OCI-LY7 (cell line): ENCODE data around the gene SNAP29. TPM values are rescaled to one million over a fixed set of nuclear protein-coding genes. Genes with fewer than 3 reads are reported as not detected.

Experiments
- BruUV-seq: library from RNA; stranded (reverse); fragments of 400-500 nt; replicated peaks from 2 replicates; lab custom pipeline; 2021; lab: Mats Ljungman, UMichigan
- CTCF ChIA-PET: fragments of 300-600 bp; sonication (Branson Sonifier 250); formaldehyde crosslinking; loops from one replicate; lab custom pipeline; 2022; ENCODE audit warnings: antibody characterized with exemption; ENCODE audit not compliant: unreplicated experiment; lab: Charles Lee
- POLR2A ChIA-PET: fragments of 300-600 bp; sonication (Branson Sonifier 250); formaldehyde crosslinking; loops from one replicate; lab custom pipeline; 2022; ENCODE audit warnings: antibody characterized with exemption; lab: Charles Lee
- DNase-seq: peaks from one replicate; pipeline ENCODE4 v3.0.0-alpha.2; 2015; ENCODE audit warnings: low spot score
- H2AFZ ChIP-seq: fragments of 200-600 bp; sonication (generic), shearing (Covaris generic); 2 replicates; pipeline ENCODE4 v1.6.1; 2014; ENCODE audit warnings: mild to moderate bottlenecking, antibody characterized with exemption, low read length, moderate library complexity
- H3K27ac ChIP-seq: fragments of 200-600 bp; sonication (generic); 2 replicates; pipeline ENCODE4 v1.5.1; 2014; ENCODE audit warnings: mixed run types, low read depth, mild to moderate bottlenecking, moderate library complexity, low read length, inconsistent platforms; ENCODE audit not compliant: poor library complexity, severe bottlenecking
- H3K36me3 ChIP-seq: fragments of 200-600 bp; sonication (generic); 2 replicates; pipeline ENCODE4 v1.6.1; 2014; ENCODE audit warnings: mild to moderate bottlenecking, antibody characterized with exemption, low read length, moderate library complexity, mixed read lengths; ENCODE audit not compliant: insufficient read depth
- H3K4me1 ChIP-seq: fragments of 200-600 bp; sonication (generic); 2 replicates; pipeline ENCODE4 v1.5.1; 2014; ENCODE audit warnings: mild to moderate bottlenecking, low read length; ENCODE audit not compliant: insufficient read depth, poor library complexity, severe bottlenecking
- H3K4me2 ChIP-seq: fragments of 200-600 bp; sonication (generic); 2 replicates; pipeline ENCODE4 v1.6.1; 2014; ENCODE audit warnings: mild to moderate bottlenecking, low read length
- H3K4me3 ChIP-seq: fragments of 200-600 bp; sonication (generic); 2 replicates; pipeline ENCODE4 v1.5.1; 2014; ENCODE audit warnings: mild to moderate bottlenecking, low read depth, low read length; ENCODE audit not compliant: poor library complexity, severe bottlenecking
- H3K79me2 ChIP-seq: fragments of 200-600 bp; sonication (generic); 2 replicates; pipeline ENCODE4 v1.6.1; 2016; ENCODE audit warnings: low read depth, mild to moderate bottlenecking, low read length, moderate library complexity, mixed read lengths; ENCODE audit not compliant: insufficient read depth
- H3K9me2 ChIP-seq: fragments of 200-600 bp; sonication (generic); 2 replicates; pipeline ENCODE4 v1.6.1; 2016; ENCODE audit warnings: mild to moderate bottlenecking, low read length, mixed read lengths; ENCODE audit not compliant: insufficient read depth
- H3K9me3 ChIP-seq: fragments of 200-600 bp; sonication (generic); 2 replicates; pipeline ENCODE4 v1.6.1; 2014; ENCODE audit warnings: mild to moderate bottlenecking, mixed run types, low read length, mixed read lengths
- H4K20me1 ChIP-seq: fragments of 200-600 bp; sonication (generic); 2 replicates; pipeline ENCODE4 v1.6.1; 2014; ENCODE audit warnings: mild to moderate bottlenecking, antibody characterized with exemption, low read length, moderate library complexity, mixed read lengths; ENCODE audit not compliant: insufficient read depth
- EZH2phosphoT487 ChIP-seq: fragments of 200-600 bp; sonication (generic); IDR thresholded peaks from 2 replicates; pipeline ENCODE4 v1.6.1; 2018; ENCODE audit warnings: low read depth, borderline replicate concordance, mild to moderate bottlenecking, mixed run types, antibody characterized with exemption, low read length, moderate library complexity, mixed read lengths
- intact Hi-C: fragments of 100-400 bp; cut with micrococcal nuclease; formaldehyde crosslinking; loops from one replicate; pipeline ENCODE4 v1.10.0; 2022; ENCODE audit not compliant: unreplicated experiment
- total RNA-seq, 2 experiments: library from RNA; depleted of rRNA in 1 of 2; stranded (reverse); fragments of >200 nt in 1 of 2; shearing (Covaris generic) in 1 of 2; gene quantifications; 2 replicates each; pipeline ENCODE4 v1.2.3, GENCODE V29; 2014 to 2022
- TF ChIP-seq, protein P1 (sequence below): fragments of 200-600 bp; sonication (generic); conservative IDR thresholded peaks from 2 replicates; pipeline ENCODE4 v1.5.1; 2014; ENCODE audit warnings: mild to moderate bottlenecking, antibody characterized with exemption, low read length, moderate library complexity, mixed read lengths

The SNAP29 gene
- total RNA-seq, 2 experiments from 2014 or later, result 12.7 to 26.9 TPM

DNA sequence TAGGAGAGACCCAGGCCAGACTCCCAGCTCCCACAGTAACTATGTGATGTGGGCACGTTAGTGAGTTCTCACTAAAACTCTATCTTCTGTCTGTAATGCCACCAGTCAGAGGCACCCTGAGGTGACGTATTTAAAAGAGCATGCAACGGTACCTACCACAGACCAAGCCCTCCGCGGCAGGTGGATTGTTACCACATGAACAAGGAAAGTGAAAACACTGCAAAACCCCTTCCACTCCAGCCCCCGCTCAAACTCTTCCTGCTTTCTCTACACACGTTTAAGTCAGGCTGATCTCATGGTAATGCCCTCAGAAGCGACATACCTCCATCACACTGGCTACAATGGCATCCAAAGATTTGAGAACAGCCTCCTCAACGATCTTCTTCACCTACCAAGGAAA is 48.2 kb upstream of the SNAP29 start:
- Histone ChIP-seq H3K9me3 (no peaks in the 10 kb centered on the region), H3K79me2 (no peaks in the 10 kb centered on the region), H3K4me2 (no peak overlapping the region), H3K27ac (no peak overlapping the region), H3K4me3 (no peak overlapping the region), H2AFZ (no peak overlapping the region), H3K9me2 (no peaks in the 10 kb centered on the region), H3K4me1 (peaks cover 4% of the 10 kb centered on the region), H4K20me1 (no peaks in the 10 kb centered on the region), H3K36me3 (peaks cover 76% of the 10 kb centered on the region)
- intact Hi-C loops, result no loop called here
- ChIA-PET CTCF (interaction anchor here (0.5 kb wide), 1 partner anchor 298 kb away, joined by 3 read pairs; no protein-coding TSS in a partner anchor), POLR2A (no interaction called here)
- no TSS peak for BruUV-seq
- TF ChIP-seq, protein P1, sequence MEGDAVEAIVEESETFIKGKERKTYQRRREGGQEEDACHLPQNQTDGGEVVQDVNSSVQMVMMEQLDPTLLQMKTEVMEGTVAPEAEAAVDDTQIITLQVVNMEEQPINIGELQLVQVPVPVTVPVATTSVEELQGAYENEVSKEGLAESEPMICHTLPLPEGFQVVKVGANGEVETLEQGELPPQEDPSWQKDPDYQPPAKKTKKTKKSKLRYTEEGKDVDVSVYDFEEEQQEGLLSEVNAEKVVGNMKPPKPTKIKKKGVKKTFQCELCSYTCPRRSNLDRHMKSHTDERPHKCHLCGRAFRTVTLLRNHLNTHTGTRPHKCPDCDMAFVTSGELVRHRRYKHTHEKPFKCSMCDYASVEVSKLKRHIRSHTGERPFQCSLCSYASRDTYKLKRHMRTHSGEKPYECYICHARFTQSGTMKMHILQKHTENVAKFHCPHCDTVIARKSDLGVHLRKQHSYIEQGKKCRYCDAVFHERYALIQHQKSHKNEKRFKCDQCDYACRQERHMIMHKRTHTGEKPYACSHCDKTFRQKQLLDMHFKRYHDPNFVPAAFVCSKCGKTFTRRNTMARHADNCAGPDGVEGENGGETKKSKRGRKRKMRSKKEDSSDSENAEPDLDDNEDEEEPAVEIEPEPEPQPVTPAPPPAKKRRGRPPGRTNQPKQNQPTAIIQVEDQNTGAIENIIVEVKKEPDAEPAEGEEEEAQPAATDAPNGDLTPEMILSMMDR, result no peak
- no peak for DNase-seq

DNA sequence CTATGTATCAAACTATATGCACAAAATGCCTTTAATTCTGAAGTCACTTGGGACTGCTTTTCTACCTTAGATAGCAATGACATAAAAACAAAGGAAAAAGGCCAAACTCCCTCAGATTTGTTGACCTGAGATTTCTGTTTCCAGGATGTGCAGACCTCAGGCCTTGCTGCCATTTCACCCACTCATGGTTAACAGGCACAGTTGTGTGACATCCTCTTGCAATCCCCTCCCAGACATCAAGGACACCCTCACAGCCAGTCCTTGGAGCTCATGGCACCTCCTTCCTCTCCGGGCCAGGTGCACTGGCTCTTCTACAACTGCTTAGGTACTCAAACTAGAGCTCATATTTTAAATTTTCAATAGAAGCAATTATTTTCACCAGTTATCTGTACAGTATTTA is 47.6 kb upstream of the SNAP29 start:
- H3K4me2 ChIP-seq, result no peak overlapping the region
- intact Hi-C loops, result no loop called here
- no TSS peak for BruUV-seq
- H3K9me2 ChIP-seq, result no peaks in the 10 kb centered on the region
- no peak overlapping the region for H3K4me3 ChIP-seq
- TF ChIP-seq, protein P1, result no peak
- TF ChIP-seq EZH2phosphoT487, result no peak
- ChIA-PET POLR2A (no interaction called here), CTCF (no interaction called here)
- no peaks in the 10 kb centered on the region for H3K79me2 ChIP-seq
- H3K27ac ChIP-seq, result no peak overlapping the region
- H3K36me3 ChIP-seq, result peaks cover 70% of the 10 kb centered on the region
- H3K9me3 ChIP-seq, result no peaks in the 10 kb centered on the region
- DNase-seq, result no peak
- no peaks in the 10 kb centered on the region for H4K20me1 ChIP-seq
- H2AFZ ChIP-seq, result no peak overlapping the region
- H3K4me1 ChIP-seq, result peaks cover 4% of the 10 kb centered on the region

DNA sequence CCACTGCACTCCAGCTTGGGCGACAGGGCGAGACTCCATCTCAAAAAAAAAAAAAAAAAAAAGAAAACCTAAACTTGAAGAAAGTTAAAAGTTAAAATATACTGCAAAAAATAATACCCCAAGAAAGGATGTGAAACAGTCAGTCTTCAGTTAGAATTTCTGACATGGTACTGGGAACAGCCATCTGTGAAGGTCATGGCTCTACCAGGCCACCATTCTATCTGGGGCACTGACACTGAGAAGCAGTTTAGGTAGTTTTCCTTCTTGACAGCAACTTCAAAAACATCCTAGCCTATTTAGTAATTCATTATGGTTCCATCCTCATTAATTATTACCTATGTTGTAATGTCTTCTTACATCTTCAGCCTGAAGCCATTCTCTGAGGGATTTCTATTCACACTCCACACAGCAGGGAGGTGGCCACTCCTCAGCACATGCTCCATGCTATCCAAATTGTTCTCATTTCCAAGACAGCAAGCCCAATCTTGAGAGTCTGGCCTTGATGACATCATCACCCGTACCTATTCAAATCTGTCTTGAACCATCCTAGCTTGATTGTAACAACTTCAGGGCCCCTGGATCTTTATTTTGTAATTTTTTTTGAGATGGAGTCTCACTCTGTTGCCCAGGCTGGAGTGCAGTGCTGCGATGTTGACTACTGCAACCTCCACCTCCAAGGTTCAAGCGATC is 46.7 kb upstream of the SNAP29 start:
- no TSS peak for BruUV-seq
- no peak overlapping the region for H3K4me2 ChIP-seq
- no peaks in the 10 kb centered on the region for H3K9me2 ChIP-seq
- no peaks in the 10 kb centered on the region for H3K9me3 ChIP-seq
- peaks cover 72% of the 10 kb centered on the region for H3K36me3 ChIP-seq
- H3K79me2 ChIP-seq, result no peaks in the 10 kb centered on the region
- POLR2A ChIA-PET, result no interaction called here
- TF ChIP-seq, protein P1, result no peak
- TF ChIP-seq EZH2phosphoT487, result no peak
- H4K20me1 ChIP-seq, result no peaks in the 10 kb centered on the region
- H3K27ac ChIP-seq, result no peak overlapping the region
- intact Hi-C loops, result no loop called here
- H2AFZ ChIP-seq, result no peak overlapping the region
- DNase-seq, result no peak
- CTCF ChIA-PET, result no interaction called here
- peaks cover 4% of the 10 kb centered on the region for H3K4me1 ChIP-seq
- no peak overlapping the region for H3K4me3 ChIP-seq
